GM12875 (cell line): ENCODE data around the gene PAXX.
"Not testable (repeated sequence)": the region's sequence is repeated elsewhere in the genome, so short reads cannot be mapped to it uniquely, and the experiment has no call there.

ENCODE experiments used
- H3K4me3 ChIP-seq: one replicate; pipeline ENCODE4 v1.5.1; 2011; ENCODE audit warnings: low read depth, low read length, control low read depth
- TF ChIP-seq, protein P1 (sequence below): IDR thresholded peaks from 2 replicates; pipeline ENCODE4 v1.5.1; 2011; ENCODE audit warnings: low read depth, mild to moderate bottlenecking, control low read depth, inconsistent platforms, low read length, moderate library complexity, borderline replicate concordance; ENCODE audit not compliant: insufficient read depth

PAXX gene

DNA sequence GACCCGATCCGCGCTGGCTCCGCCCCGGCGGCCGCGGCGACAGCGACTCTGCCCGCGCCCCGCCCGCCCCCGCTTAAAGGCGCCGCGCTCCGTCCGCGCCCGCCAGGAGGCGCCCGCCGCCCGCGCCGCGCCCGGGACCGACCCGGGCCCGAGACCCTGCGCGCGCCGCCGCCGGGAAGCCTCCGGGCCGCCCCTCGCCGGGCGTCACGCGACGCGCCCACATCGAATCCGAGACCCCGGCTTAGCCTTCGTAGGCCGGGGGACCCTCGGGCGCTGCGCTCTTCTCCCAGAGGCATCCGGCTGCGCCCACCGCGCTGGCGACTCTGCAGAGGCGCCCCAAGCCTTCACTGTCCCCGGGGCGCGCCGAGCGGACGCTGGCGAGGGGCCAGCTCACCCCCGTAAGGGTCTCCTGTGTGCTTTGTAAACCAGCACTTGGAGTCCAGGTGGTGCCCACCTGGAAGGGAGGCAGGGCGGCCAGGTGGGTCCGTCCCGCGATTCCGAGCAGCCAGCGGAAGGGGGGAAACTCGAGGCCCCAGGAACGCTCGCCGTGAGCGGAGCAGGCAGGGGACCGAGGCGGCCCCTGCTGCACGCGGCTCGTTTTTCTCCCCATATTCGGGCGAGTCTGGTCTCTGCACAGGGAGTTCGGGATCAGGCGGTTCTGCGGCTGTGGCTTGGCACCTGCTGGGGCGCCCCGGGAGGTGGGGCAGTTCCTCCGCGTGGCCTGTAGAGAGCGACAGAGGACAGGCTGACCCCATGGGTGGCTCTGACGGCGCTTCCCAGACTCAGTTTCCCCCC lies 36.2 kb downstream of the PAXX start:
- TF ChIP-seq, protein P1, sequence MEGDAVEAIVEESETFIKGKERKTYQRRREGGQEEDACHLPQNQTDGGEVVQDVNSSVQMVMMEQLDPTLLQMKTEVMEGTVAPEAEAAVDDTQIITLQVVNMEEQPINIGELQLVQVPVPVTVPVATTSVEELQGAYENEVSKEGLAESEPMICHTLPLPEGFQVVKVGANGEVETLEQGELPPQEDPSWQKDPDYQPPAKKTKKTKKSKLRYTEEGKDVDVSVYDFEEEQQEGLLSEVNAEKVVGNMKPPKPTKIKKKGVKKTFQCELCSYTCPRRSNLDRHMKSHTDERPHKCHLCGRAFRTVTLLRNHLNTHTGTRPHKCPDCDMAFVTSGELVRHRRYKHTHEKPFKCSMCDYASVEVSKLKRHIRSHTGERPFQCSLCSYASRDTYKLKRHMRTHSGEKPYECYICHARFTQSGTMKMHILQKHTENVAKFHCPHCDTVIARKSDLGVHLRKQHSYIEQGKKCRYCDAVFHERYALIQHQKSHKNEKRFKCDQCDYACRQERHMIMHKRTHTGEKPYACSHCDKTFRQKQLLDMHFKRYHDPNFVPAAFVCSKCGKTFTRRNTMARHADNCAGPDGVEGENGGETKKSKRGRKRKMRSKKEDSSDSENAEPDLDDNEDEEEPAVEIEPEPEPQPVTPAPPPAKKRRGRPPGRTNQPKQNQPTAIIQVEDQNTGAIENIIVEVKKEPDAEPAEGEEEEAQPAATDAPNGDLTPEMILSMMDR, result peak; percentile 81
- peak overlapping the region; percentile 43 for H3K4me3 ChIP-seq

GRCh38 chr9:137029058-137029936 lies 37.1 kb downstream of the PAXX start:
- H3K4me3 ChIP-seq, result no peak overlapping the region
- TF ChIP-seq, protein P1, result peak; percentile 96

DNA sequence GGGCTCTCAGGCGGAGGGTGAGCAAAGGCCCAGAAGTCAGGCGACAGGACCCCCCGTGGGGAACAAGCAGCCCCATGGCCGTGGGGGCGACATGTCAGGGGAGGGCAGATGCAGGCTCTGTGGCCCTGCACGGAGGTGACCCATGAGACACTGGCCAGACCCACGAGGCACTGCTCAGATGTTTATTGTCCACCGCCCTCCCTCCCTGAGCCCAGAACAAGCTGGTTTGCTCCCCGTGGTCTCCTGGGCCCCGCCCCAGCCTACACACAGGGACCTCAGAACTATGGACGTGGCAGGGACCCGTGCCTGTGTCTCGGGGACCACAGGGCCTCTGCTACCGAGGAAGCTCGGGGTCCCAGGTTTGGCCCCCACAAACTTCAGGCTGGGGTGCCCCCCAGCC lies 37.8 kb downstream of the PAXX start:
- H3K4me3 ChIP-seq, result no peak overlapping the region

GRCh38 chr9:137030538-137031527 lies 38.6 kb downstream of the PAXX start:
- H3K4me3 ChIP-seq, result no peak overlapping the region

More for the DNA sequence above, 37.8 kb downstream of the PAXX start:
- TF ChIP-seq, protein P1, result no peak

GRCh38 chr9:137031904-137032640 lies 39.9 kb downstream of the PAXX start, which contains the start of gene FUT7:
FUT7 (minus strand) TSS chr9:137032088; CDS start chr9:137031991, 97 bp downstream.
- no peak within 1 kb of the TSS for H3K4me3 ChIP-seq
- TF ChIP-seq, protein P1, result no peak

More at GRCh38 chr9:137030538-137031527, 38.6 kb downstream of the PAXX start:
- TF ChIP-seq, protein P1, result no peak

- H3K4me3 ChIP-seq, result no peak overlapping the region
- TF ChIP-seq, protein P1, result no peak
These were observed 40.6 kb downstream of the PAXX start for GRCh38 chr9:137032858-137033257.

- H3K4me3 ChIP-seq, result not testable (repeated sequence)
These were observed 41.3 kb downstream of the PAXX start for GRCh38 chr9:137033481-137033880.
